ENCODE results near the gene LSM12.

Gene LSM12

DNA sequence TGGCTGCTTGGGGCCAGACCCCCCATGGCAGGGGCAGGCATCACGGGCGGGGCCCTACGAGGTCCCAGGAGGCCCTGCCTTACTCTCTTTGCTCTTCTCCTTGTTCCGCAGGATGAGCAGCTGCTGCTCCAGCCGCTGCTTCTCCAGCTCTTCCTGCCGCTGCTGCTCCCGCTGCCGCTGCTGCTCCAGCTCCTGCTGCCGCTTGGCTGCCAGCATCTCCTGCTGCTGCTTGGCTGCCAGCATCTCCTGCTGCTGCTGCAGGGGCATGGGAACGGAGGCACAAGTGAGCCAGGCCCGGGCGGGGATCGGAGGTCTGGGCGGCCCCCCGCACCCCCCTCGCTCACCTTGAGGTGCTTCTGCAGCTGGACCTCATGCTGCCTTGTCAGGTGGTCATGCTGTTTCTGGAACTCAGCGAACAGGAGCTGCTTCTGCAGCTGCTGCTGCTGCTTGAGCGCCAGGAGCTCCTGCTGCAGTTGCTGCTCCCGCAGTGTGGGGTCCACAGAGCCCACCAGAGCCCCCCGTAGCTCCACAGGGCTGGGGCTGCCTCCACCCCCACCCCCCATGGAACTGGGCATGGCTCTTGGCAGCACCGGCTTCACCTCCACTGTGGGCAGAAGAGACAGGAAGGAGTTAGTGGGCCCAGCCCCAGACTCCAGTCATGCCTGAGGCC, 26.9 kb upstream of the LSM12 start:
- no peaks in the 10 kb centered on the region for H3K27me3 ChIP-seq (ENCODE audit: insufficient read depth, low read length, poor library complexity)
- TF ChIP-seq, protein P1, sequence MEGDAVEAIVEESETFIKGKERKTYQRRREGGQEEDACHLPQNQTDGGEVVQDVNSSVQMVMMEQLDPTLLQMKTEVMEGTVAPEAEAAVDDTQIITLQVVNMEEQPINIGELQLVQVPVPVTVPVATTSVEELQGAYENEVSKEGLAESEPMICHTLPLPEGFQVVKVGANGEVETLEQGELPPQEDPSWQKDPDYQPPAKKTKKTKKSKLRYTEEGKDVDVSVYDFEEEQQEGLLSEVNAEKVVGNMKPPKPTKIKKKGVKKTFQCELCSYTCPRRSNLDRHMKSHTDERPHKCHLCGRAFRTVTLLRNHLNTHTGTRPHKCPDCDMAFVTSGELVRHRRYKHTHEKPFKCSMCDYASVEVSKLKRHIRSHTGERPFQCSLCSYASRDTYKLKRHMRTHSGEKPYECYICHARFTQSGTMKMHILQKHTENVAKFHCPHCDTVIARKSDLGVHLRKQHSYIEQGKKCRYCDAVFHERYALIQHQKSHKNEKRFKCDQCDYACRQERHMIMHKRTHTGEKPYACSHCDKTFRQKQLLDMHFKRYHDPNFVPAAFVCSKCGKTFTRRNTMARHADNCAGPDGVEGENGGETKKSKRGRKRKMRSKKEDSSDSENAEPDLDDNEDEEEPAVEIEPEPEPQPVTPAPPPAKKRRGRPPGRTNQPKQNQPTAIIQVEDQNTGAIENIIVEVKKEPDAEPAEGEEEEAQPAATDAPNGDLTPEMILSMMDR (IDR thresholded peaks at IDR 0.05; ENCODE audit: borderline replicate concordance, extremely low read depth, low read length, poor library complexity, severe bottlenecking) = no peak
- no peaks in the 10 kb centered on the region for H3K9me3 ChIP-seq (ENCODE audit: insufficient read depth, low read length, severe bottlenecking)
- no peak overlapping the region for H3K4me3 ChIP-seq (ENCODE audit: low read depth in 1 of 2, low read length in 2 of 2)
- no peaks in the 10 kb centered on the region for H3K36me3 ChIP-seq (ENCODE audit: insufficient read depth, low read length)
- H3K9ac ChIP-seq (ENCODE audit: low read depth, low read length) = no peak overlapping the region
- H3K4me2 ChIP-seq (ENCODE audit: insufficient read depth, low read length) = no peak overlapping the region
- no peak for ATAC-seq (ENCODE audit: insufficient read depth, low read depth)
- no peak overlapping the region for H2AFZ ChIP-seq (ENCODE audit: low read depth, low read length)
- H3K79me2 ChIP-seq (ENCODE audit: insufficient read depth, low read length) = no peaks in the 10 kb centered on the region
- DNase-seq = no peak
- H3K4me1 ChIP-seq (ENCODE audit: insufficient read depth, low read length) = peaks cover 14% of the 10 kb centered on the region
- no peaks in the 10 kb centered on the region for H4K20me1 ChIP-seq (ENCODE audit: insufficient read depth, low read length)
- H3K27ac ChIP-seq (ENCODE audit: low read length) = no peak overlapping the region

- no peaks in the 10 kb centered on the region for H3K9me3 ChIP-seq (ENCODE audit: insufficient read depth, low read length, severe bottlenecking)
- TF ChIP-seq, protein P1 (IDR thresholded peaks at IDR 0.05; ENCODE audit: borderline replicate concordance, extremely low read depth, low read length, poor library complexity, severe bottlenecking) = no peak
- no peak for TF ChIP-seq EZH2 (IDR thresholded peaks at IDR 0.05; ENCODE audit: borderline replicate concordance, low read depth, low read length, severe bottlenecking)
- DNase-seq = no peak
- no peaks in the 10 kb centered on the region for H3K27me3 ChIP-seq (ENCODE audit: insufficient read depth, low read length, poor library complexity)
- no peak overlapping the region for H3K27ac ChIP-seq (ENCODE audit: low read length)
- H4K20me1 ChIP-seq (ENCODE audit: insufficient read depth, low read length) = no peaks in the 10 kb centered on the region
- no peak for ATAC-seq (ENCODE audit: insufficient read depth, low read depth)
- H3K4me3 ChIP-seq (ENCODE audit: low read depth in 1 of 2, low read length in 2 of 2) = no peak overlapping the region
- no peak overlapping the region for H3K4me2 ChIP-seq (ENCODE audit: insufficient read depth, low read length)
- H3K79me2 ChIP-seq (ENCODE audit: insufficient read depth, low read length) = no peaks in the 10 kb centered on the region
- no peak overlapping the region for H2AFZ ChIP-seq (ENCODE audit: low read depth, low read length)
- no peaks in the 10 kb centered on the region for H3K36me3 ChIP-seq (ENCODE audit: insufficient read depth, low read length)
- H3K9ac ChIP-seq (ENCODE audit: low read depth, low read length) = no peak overlapping the region
- H3K4me1 ChIP-seq (ENCODE audit: insufficient read depth, low read length) = peaks cover 14% of the 10 kb centered on the region
Measured at GRCh38 chr17:44092051-44092450, 25.6 kb upstream of the LSM12 start.

DNA sequence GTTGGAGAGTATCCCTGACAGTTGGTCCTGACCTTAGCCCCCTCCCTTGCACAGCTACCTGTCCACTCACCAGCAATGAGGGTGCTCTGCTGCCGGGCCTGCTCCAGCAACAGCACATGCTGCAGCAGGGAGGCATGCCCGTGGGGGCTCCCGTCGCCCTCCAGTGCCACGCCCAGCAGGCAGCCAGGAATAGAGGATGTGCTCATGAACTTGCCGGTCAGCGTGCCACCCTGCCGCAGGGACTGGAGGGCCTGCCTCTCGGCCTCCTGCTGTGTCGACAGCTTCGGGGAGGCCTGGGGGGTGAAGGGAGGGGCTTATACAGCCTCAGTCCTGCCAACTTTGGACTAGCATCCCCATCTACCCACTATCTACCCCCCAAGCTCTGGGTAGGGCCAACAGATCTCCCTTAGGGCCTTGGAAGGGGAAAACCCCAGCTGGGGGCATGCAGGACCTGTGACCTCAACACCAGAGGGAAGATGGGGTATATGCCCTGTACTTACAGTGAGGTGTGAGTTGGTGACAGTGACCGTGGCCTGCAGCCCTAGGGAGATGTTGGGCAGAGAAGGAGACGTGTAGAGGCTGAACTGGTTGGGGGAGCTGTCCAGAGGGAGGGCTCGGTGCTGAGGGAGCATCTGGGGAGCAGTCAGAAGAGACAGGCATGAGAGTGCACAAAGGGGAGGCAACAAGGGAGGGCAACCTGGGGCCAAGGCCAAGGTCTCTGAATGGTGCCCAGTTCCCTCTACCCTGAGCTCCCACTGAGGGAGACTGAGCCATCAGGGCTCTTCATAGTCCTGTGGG, 24.9 kb upstream of the LSM12 start:
- DNase-seq = no peak
- Histone ChIP-seq H3K79me2 (ENCODE audit: insufficient read depth, low read length) (no peaks in the 10 kb centered on the region), H3K4me1 (ENCODE audit: insufficient read depth, low read length) (peaks cover 14% of the 10 kb centered on the region), H3K36me3 (ENCODE audit: insufficient read depth, low read length) (no peaks in the 10 kb centered on the region), H3K4me2 (ENCODE audit: insufficient read depth, low read length) (no peak overlapping the region), H3K27ac (ENCODE audit: low read length) (no peak overlapping the region), H4K20me1 (ENCODE audit: insufficient read depth, low read length) (no peaks in the 10 kb centered on the region), H3K9me3 (ENCODE audit: insufficient read depth, low read length, severe bottlenecking) (no peaks in the 10 kb centered on the region), H3K4me3 (ENCODE audit: low read depth in 1 of 2, low read length in 2 of 2) (no peak overlapping the region), H3K27me3 (ENCODE audit: insufficient read depth, low read length, poor library complexity) (no peaks in the 10 kb centered on the region), H2AFZ (ENCODE audit: low read depth, low read length) (no peak overlapping the region), H3K9ac (ENCODE audit: low read depth, low read length) (no peak overlapping the region)
- TF ChIP-seq, protein P1 (IDR thresholded peaks at IDR 0.05; ENCODE audit: borderline replicate concordance, extremely low read depth, low read length, poor library complexity, severe bottlenecking) = no peak
- TF ChIP-seq EZH2 (IDR thresholded peaks at IDR 0.05; ENCODE audit: borderline replicate concordance, low read depth, low read length, severe bottlenecking) = no peak
- ATAC-seq (ENCODE audit: insufficient read depth, low read depth) = no peak

All from DND-41 (cell line).